ENCODE measurements around the gene CNBD2. TPM values are rescaled to one million over a fixed set of nuclear protein-coding genes. Genes with fewer than 3 reads are reported as not detected.

CNBD2 gene
- total and polyA plus RNA-seq, 4 donors: 2.2 to 3.1 (median 2.5) TPM

GRCh38 chr20:36060676-36061075 lies 92.3 kb downstream of the CNBD2 start:
- Histone ChIP-seq H3K4me1 (ENCODE audit: control insufficient read depth in 4 of 4, insufficient read depth in 4 of 4, low read length in 3 of 4) (peaks cover 0 to 11% (median 5%) of the 10 kb centered on the region in 4 donors), H3K36me3 (ENCODE audit: control insufficient read depth in 4 of 4, insufficient read depth in 3 of 4, low read depth in 1 of 4, low read length in 3 of 4) (no peaks in the 10 kb centered on the region), H3K27me3 (ENCODE audit: control insufficient read depth in 4 of 4, insufficient read depth in 4 of 4, low read length in 3 of 4) (no peaks in the 10 kb centered on the region), H3K4me3 (ENCODE audit: low read depth in 1 of 3, low read length in 3 of 3) (no peak overlapping the region), H3K27ac (ENCODE audit: low read depth in 1 of 2, low read length in 2 of 2) (no peak overlapping the region), H3K9me3 (ENCODE audit: control insufficient read depth in 4 of 4, low read length in 3 of 4) (no peaks in the 10 kb centered on the region), H3K9ac (ENCODE audit: low read depth in 1 of 2, low read length in 2 of 2) (no peak overlapping the region)
- 92% methylated on average over 1 of the region's 1 CpG for WGBS
- TF ChIP-seq, protein P1, sequence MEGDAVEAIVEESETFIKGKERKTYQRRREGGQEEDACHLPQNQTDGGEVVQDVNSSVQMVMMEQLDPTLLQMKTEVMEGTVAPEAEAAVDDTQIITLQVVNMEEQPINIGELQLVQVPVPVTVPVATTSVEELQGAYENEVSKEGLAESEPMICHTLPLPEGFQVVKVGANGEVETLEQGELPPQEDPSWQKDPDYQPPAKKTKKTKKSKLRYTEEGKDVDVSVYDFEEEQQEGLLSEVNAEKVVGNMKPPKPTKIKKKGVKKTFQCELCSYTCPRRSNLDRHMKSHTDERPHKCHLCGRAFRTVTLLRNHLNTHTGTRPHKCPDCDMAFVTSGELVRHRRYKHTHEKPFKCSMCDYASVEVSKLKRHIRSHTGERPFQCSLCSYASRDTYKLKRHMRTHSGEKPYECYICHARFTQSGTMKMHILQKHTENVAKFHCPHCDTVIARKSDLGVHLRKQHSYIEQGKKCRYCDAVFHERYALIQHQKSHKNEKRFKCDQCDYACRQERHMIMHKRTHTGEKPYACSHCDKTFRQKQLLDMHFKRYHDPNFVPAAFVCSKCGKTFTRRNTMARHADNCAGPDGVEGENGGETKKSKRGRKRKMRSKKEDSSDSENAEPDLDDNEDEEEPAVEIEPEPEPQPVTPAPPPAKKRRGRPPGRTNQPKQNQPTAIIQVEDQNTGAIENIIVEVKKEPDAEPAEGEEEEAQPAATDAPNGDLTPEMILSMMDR (IDR thresholded peaks at IDR 0.05; ENCODE audit: low read depth, low read length, missing input control): no peak
- TF ChIP-seq RAD21 (IDR thresholded peaks at IDR 0.05) (no peak), GABPA (IDR thresholded peaks at IDR 0.05 in 1 of 2, conservative IDR thresholded peaks at IDR 0.05 in 1 of 2) (no peak), HNF4A (conservative IDR thresholded peaks at IDR 0.05) (no peak), MAX (IDR thresholded peaks at IDR 0.05) (no peak), SP1 (IDR thresholded peaks at IDR 0.05) (no peak), RXRA (IDR thresholded peaks at IDR 0.05) (no peak), FOXA2 (IDR thresholded peaks at IDR 0.05) (no peak), HNF4G (IDR thresholded peaks at IDR 0.05) (no peak), ZBTB33 (IDR thresholded peaks at IDR 0.05) (no peak), FOXA1 (IDR thresholded peaks at IDR 0.05) (no peak), NR2F2 (IDR thresholded peaks at IDR 0.05) (no peak), TAF1 (conservative IDR thresholded peaks at IDR 0.05) (no peak), JUND (IDR thresholded peaks at IDR 0.05) (no peak), EGR1 (IDR thresholded peaks at IDR 0.05; ENCODE audit: low read depth in 2 of 2) (no peak), REST (IDR thresholded peaks at IDR 0.05) (no peak), ATF3 (IDR thresholded peaks at IDR 0.05) (no peak), YY1 (IDR thresholded peaks at IDR 0.05) (no peak)
- no peak for DNase-seq (ENCODE audit: low spot score)
